H1 (cell line): Measurements from ENCODE around the gene SLC13A3. TPM values are rescaled to one million over a fixed set of nuclear protein-coding genes. Genes with fewer than 3 reads are reported as not detected.

Source experiments
- EZH2 ChIP-seq: fragments of 200-600 bp; sonication (generic); IDR thresholded peaks from 2 replicates; pipeline ENCODE4 v1.7.1; 2012; ENCODE audit warnings: low read depth, mild to moderate bottlenecking, moderate library complexity, low read length, inconsistent platforms; ENCODE audit not compliant: severe bottlenecking
- FOSL1 ChIP-seq: IDR thresholded peaks from 2 replicates; pipeline ENCODE4 v1.6.1; 2011; ENCODE audit warnings: mild to moderate bottlenecking, low read depth, low read length, moderate library complexity; ENCODE audit not compliant: insufficient read depth
- JUND ChIP-seq: IDR thresholded peaks from 2 replicates; pipeline ENCODE4 v1.6.1; 2011; ENCODE audit warnings: mild to moderate bottlenecking, improper control_type of control experiment, low read length
- RXRA ChIP-seq: IDR thresholded peaks from 2 replicates; pipeline ENCODE4 v1.6.1; 2011; ENCODE audit warnings: low read depth, mild to moderate bottlenecking, low read length, moderate library complexity; ENCODE audit not compliant: insufficient read depth
- SAP30 ChIP-seq: fragments of 300-600 bp; sonication (generic); IDR thresholded peaks from 2 replicates; pipeline ENCODE4 v1.7.1; 2012; ENCODE audit warnings: low read length, moderate library complexity, mild to moderate bottlenecking, inconsistent platforms; ENCODE audit not compliant: insufficient read depth, insufficient replicate concordance
- TBP ChIP-seq: IDR thresholded peaks from 2 replicates; pipeline ENCODE4 v1.6.1; 2011; ENCODE audit warnings: low read depth, low read length, improper control_type of control experiment
- polyA plus RNA-seq, 7 experiments: library from polyadenylated mRNA; depleted of rRNA in 3 of 7; stranded (reverse) in 5 of 7; unstranded in 2 of 7; fragments of >200 nt in 5 of 7; fragments of 200-250 nt in 2 of 7; gene quantifications; 1 replicate in 5 of 7; 2 replicates in 1 of 7; 4 replicates in 1 of 7; pipeline versions ENCODE4 v1.2.1 to v1.2.3, GENCODE V29; 2011 to 2013; ENCODE audit warnings: missing spikeins in 2 of 7, mixed read lengths in 2 of 7
- total RNA-seq: library from RNA; stranded (reverse); fragmentation: NEBNext Ultra II Directional; extraction: Animal tissue kit (Norgen Biotek cat#: 25700); gene quantifications from 2 replicates; pipeline ENCODE4 v1.2.1, GENCODE V29; 2021
- TF ChIP-seq, protein P1 (sequence below): fragments of 300-600 bp; sonication (generic); IDR thresholded peaks from 2 replicates; pipeline ENCODE4 v1.7.1; 2012; ENCODE audit warnings: low read length, moderate library complexity, mild to moderate bottlenecking, inconsistent platforms; ENCODE audit not compliant: insufficient replicate concordance

The SLC13A3 gene
- total and polyA plus RNA-seq, 2 of the 8 experiments (the other 6 are each of a cell fraction or from before 2014, with no cell fraction given) = 9.4 to 12.6 TPM

DNA sequence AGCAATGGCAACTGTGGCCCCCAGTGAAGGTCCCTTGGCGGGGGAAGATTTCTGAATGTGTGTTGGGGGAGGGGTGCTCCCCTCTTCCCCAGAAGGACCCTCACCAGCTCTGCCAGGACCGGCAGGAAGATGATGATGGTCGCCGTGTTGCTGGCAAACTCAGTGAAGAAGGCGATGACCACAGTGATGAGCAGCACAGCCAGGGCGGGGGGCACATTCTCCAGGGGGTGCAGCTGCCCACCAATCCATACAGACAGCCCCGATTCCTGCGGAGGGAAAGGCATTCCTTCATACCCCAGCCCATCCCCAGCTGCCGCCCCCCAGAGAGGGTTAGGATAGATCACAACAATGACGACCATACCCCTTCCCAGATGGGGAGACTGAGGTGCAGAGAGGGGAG is 85.1 kb downstream of the SLC13A3 start (continued):
- TF ChIP-seq, protein P1, sequence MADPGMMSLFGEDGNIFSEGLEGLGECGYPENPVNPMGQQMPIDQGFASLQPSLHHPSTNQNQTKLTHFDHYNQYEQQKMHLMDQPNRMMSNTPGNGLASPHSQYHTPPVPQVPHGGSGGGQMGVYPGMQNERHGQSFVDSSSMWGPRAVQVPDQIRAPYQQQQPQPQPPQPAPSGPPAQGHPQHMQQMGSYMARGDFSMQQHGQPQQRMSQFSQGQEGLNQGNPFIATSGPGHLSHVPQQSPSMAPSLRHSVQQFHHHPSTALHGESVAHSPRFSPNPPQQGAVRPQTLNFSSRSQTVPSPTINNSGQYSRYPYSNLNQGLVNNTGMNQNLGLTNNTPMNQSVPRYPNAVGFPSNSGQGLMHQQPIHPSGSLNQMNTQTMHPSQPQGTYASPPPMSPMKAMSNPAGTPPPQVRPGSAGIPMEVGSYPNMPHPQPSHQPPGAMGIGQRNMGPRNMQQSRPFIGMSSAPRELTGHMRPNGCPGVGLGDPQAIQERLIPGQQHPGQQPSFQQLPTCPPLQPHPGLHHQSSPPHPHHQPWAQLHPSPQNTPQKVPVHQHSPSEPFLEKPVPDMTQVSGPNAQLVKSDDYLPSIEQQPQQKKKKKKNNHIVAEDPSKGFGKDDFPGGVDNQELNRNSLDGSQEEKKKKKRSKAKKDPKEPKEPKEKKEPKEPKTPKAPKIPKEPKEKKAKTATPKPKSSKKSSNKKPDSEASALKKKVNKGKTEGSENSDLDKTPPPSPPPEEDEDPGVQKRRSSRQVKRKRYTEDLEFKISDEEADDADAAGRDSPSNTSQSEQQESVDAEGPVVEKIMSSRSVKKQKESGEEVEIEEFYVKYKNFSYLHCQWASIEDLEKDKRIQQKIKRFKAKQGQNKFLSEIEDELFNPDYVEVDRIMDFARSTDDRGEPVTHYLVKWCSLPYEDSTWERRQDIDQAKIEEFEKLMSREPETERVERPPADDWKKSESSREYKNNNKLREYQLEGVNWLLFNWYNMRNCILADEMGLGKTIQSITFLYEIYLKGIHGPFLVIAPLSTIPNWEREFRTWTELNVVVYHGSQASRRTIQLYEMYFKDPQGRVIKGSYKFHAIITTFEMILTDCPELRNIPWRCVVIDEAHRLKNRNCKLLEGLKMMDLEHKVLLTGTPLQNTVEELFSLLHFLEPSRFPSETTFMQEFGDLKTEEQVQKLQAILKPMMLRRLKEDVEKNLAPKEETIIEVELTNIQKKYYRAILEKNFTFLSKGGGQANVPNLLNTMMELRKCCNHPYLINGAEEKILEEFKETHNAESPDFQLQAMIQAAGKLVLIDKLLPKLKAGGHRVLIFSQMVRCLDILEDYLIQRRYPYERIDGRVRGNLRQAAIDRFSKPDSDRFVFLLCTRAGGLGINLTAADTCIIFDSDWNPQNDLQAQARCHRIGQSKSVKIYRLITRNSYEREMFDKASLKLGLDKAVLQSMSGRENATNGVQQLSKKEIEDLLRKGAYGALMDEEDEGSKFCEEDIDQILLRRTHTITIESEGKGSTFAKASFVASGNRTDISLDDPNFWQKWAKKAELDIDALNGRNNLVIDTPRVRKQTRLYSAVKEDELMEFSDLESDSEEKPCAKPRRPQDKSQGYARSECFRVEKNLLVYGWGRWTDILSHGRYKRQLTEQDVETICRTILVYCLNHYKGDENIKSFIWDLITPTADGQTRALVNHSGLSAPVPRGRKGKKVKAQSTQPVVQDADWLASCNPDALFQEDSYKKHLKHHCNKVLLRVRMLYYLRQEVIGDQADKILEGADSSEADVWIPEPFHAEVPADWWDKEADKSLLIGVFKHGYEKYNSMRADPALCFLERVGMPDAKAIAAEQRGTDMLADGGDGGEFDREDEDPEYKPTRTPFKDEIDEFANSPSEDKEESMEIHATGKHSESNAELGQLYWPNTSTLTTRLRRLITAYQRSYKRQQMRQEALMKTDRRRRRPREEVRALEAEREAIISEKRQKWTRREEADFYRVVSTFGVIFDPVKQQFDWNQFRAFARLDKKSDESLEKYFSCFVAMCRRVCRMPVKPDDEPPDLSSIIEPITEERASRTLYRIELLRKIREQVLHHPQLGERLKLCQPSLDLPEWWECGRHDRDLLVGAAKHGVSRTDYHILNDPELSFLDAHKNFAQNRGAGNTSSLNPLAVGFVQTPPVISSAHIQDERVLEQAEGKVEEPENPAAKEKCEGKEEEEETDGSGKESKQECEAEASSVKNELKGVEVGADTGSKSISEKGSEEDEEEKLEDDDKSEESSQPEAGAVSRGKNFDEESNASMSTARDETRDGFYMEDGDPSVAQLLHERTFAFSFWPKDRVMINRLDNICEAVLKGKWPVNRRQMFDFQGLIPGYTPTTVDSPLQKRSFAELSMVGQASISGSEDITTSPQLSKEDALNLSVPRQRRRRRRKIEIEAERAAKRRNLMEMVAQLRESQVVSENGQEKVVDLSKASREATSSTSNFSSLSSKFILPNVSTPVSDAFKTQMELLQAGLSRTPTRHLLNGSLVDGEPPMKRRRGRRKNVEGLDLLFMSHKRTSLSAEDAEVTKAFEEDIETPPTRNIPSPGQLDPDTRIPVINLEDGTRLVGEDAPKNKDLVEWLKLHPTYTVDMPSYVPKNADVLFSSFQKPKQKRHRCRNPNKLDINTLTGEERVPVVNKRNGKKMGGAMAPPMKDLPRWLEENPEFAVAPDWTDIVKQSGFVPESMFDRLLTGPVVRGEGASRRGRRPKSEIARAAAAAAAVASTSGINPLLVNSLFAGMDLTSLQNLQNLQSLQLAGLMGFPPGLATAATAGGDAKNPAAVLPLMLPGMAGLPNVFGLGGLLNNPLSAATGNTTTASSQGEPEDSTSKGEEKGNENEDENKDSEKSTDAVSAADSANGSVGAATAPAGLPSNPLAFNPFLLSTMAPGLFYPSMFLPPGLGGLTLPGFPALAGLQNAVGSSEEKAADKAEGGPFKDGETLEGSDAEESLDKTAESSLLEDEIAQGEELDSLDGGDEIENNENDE = no peak
- TF ChIP-seq JUND = no peak
- no peak for TF ChIP-seq RXRA
- no peak for TF ChIP-seq EZH2
- TF ChIP-seq FOSL1 = no peak
- TF ChIP-seq SAP30 = no peak
- TF ChIP-seq TBP = no peak
